Sigmoid colon (tissue), 4 donors: ENCODE data around the gene APOL2.

Experiments used
- CTCF ChIP-seq, 4 experiments: fragments of 450-650 bp in 3 of 4; fragments of 200-600 bp in 1 of 4; IDR thresholded peaks; one replicate each; pipeline ENCODE4 v1.5.1; 2016 to 2019; ENCODE audit warnings: antibody characterized with exemption in 4 of 4, mild to moderate bottlenecking in 3 of 4, moderate library complexity in 2 of 4
- POLR2A ChIP-seq, 2 donors: fragments of 450-650 bp; IDR thresholded peaks; one replicate each; pipeline ENCODE4 v1.6.1; 2016; ENCODE audit warnings: antibody characterized with exemption in 2 of 2, mild to moderate bottlenecking in 2 of 2, moderate library complexity in 2 of 2
- POLR2AphosphoS5 ChIP-seq, 4 donors: sonication (generic); formaldehyde crosslinking; IDR thresholded peaks; one replicate each; pipeline ENCODE4 v1.6.1; 2017; ENCODE audit warnings: antibody characterized with exemption in 4 of 4

GRCh38 chr22:36198536-36198935 is 40.8 kb downstream of the APOL2 start:
- TF ChIP-seq POLR2A (IDR thresholded peaks at IDR 0.05) (no peak), POLR2AphosphoS5 (IDR thresholded peaks at IDR 0.05) (no peak), CTCF (IDR thresholded peaks at IDR 0.05) (no peak)
